Osteocyte (in vitro differentiated cells): ENCODE data around the gene RPS21. TPM values are rescaled to one million over a fixed set of nuclear protein-coding genes. Genes with fewer than 3 reads are reported as not detected.

ENCODE experiments used
- DNase-seq: peaks from one replicate; pipeline ENCODE4 v3.0.0; 2021; ENCODE audit warnings: mixed read lengths; ENCODE audit not compliant: unreplicated experiment; ENCODE audit errors: extremely low spot score
- H3K27ac Mint-ChIP-seq: one replicate; pipeline ENCODE4 v1.8.0; 2021; ENCODE audit warnings: mild to moderate bottlenecking, mixed read lengths; ENCODE audit not compliant: unreplicated experiment
- H3K27me3 Mint-ChIP-seq: one replicate; pipeline ENCODE4 v1.8.0; 2021; ENCODE audit warnings: mixed read lengths; ENCODE audit not compliant: unreplicated experiment
- H3K36me3 Mint-ChIP-seq: one replicate; pipeline ENCODE4 v1.8.0; 2021; ENCODE audit warnings: mixed read lengths; ENCODE audit not compliant: unreplicated experiment
- H3K4me1 Mint-ChIP-seq: one replicate; pipeline ENCODE4 v1.8.0; 2021; ENCODE audit warnings: mixed read lengths; ENCODE audit not compliant: unreplicated experiment
- H3K4me3 Mint-ChIP-seq: one replicate; pipeline ENCODE4 v1.8.0; 2021; ENCODE audit warnings: mild to moderate bottlenecking, moderate library complexity, mixed read lengths; ENCODE audit not compliant: unreplicated experiment
- H3K9me3 Mint-ChIP-seq: one replicate; pipeline ENCODE4 v1.8.0; 2021; ENCODE audit warnings: mixed read lengths; ENCODE audit not compliant: unreplicated experiment
- CTCF ChIP-seq: fragments of 200-600 bp; sonication (generic); IDR thresholded peaks from 2 replicates; pipeline ENCODE4 v1.5.0; 2021; ENCODE audit warnings: antibody characterized with exemption, mild to moderate bottlenecking, moderate library complexity
- total RNA-seq: library from RNA; stranded (reverse); gene quantifications from 2 replicates; pipeline ENCODE4 v1.2.1, GENCODE V29; 2021

The RPS21 gene
- total RNA-seq, 1 donor from 2014 or later = 1,013 TPM

GRCh38 chr20:62351469-62352401, 35.2 kb upstream of the RPS21 start:
- TF ChIP-seq CTCF = no peak
- DNase-seq = no peak
- Mint-ChIP-seq H3K27ac (no peak overlapping the region), H3K36me3 (peaks cover 11% of the 10 kb centered on the region), H3K4me1 (peaks cover 23% of the 10 kb centered on the region), H3K4me3 (no peak overlapping the region), H3K27me3 (no peaks in the 10 kb centered on the region), H3K9me3 (no peaks in the 10 kb centered on the region)

GRCh38 chr20:62352402-62353288, 34.3 kb upstream of the RPS21 start:
- DNase-seq = no peak
- TF ChIP-seq CTCF = no peak
- Mint-ChIP-seq H3K4me3 (no peak overlapping the region), H3K36me3 (peaks cover 11% of the 10 kb centered on the region), H3K4me1 (peaks cover 32% of the 10 kb centered on the region), H3K9me3 (no peaks in the 10 kb centered on the region), H3K27me3 (no peaks in the 10 kb centered on the region), H3K27ac (no peak overlapping the region)

DNA sequence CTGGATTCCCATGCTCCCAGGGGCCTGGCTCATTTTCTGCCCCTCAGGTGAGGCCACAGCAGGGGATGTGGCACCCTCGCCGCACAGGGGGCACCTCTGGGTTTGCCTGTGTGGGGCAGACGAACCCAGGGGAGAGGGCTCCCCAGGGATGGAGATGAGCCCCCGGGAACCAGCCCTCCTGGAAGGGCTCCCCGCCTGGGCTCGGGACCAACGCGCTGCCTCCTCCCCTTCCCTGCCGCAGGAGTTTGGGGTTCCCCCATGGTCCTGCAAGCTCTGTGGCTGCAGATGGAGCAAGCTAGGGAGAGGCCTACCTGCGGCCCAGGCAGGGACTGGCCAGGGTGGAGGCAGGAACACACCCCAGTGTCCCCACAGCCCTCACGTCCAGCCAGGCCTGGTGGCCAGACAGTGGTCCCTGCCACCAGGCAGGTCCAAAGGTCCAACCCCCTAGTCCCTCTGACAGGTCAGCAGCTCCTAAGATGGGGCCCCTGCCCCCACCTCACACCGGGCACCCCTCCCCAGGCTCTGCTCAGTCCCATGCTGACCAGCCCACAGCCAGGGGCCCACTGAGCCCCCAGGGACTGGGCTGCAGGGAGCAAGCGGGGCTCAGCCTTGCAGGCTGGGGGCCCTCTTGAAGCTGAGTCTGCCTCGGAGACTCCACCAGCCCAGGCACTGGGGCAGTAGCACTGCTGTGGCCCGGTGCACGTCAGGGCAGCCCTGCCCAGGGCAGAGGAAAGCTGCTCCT, 33.4 kb upstream of the RPS21 start:
- no peak for TF ChIP-seq CTCF
- H3K9me3 Mint-ChIP-seq = no peaks in the 10 kb centered on the region
- no peak for DNase-seq
- H3K36me3 Mint-ChIP-seq = peaks cover 6% of the 10 kb centered on the region
- H3K4me1 Mint-ChIP-seq = peaks cover 38% of the 10 kb centered on the region
- H3K27ac Mint-ChIP-seq = no peak overlapping the region
- H3K4me3 Mint-ChIP-seq = no peak overlapping the region
- no peaks in the 10 kb centered on the region for H3K27me3 Mint-ChIP-seq

DNA sequence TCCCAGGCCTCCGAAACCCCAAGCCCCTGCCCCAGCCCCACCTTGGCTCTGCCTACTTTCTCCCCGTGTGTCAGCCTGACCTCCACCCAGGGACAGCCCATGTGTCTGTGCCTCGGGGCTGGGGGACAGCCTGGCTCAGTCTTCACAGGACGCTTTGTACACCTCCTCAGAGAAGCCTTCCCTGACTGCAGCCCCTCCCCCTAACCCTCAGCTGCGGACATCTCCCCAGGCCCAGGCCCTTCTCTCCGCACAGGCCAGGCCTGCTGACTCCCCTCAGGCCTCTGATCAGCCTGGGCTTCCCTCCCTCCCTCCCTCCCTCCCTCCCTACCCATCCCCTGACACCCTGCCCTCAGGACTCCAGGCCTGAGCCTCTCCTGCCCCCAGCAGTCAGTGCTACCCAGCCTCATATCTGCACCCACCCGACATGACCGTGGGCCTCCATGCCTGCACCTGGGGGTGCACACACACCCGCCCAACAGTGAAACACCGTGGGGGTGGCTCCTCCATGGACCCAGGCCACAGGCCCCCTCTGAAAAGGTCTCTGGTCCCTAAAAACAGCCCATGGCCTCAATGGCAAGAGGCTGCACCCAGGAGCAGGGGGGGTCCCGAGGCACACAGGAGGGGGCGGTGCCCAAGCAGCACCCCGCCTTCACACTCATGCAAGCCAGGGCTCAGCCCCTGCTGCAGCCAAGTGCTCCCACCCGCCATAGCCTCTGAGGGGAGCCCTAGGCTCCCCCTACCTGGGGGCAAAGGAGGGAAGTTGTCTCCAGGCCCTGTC, 32.7 kb upstream of the RPS21 start:
- DNase-seq = no peak
- H3K4me3 Mint-ChIP-seq = no peak overlapping the region
- H3K9me3 Mint-ChIP-seq = no peaks in the 10 kb centered on the region
- H3K36me3 Mint-ChIP-seq = peaks cover 2% of the 10 kb centered on the region
- no peak overlapping the region for H3K27ac Mint-ChIP-seq
- peaks cover 45% of the 10 kb centered on the region for H3K4me1 Mint-ChIP-seq
- no peak for TF ChIP-seq CTCF
- H3K27me3 Mint-ChIP-seq = no peaks in the 10 kb centered on the region
